Measurements from ENCODE around the gene USE1. TPM values are rescaled to one million over a fixed set of nuclear protein-coding genes. Genes with fewer than 3 reads are reported as not detected.

The USE1 gene
- total and polyA plus RNA-seq, 2 of the 4 experiments (the other 2 are of a cell fraction): 17.2 to 24.2 TPM

DNA sequence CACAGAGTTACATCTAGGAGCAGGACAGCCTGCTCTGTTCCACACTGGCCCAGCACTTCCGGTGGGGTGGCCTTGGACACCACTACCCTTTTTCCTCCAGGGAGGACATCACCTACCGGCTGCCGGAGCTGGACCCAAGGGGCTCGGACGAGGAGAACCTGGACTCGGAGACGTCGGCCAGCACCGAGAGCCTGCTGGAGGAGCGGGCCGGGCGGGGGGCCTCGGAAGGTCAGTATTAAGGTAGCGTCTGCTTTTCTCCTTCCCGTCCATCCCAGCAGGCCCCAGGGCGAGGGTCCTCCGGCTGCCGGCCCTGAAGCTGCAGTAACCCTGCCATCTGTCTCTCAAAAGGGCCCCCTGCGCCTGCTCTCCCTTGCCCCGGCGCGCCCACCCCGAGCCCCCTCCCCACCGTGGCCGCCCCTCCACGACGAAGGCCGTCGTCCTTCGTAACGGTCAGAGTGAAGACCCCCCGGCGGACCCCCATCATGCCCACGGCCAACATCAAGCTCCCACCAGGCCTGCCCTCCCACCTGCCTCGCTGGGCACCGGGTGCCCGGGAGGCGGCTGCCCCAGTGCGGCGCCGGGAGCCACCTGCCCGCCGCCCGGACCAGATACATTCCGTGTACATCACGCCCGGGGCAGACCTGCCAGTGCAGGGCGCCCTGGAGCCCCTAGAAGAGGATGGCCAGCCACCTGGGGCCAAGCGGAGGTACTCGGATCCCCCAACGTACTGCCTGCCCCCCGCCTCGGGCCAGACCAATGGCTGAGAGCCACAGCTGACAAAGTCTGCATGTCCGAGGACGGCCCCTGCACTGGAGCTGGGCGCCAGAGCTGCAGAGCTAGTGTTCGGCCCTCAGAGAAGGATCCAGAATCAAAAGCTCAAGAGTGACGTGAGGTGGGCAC is 3.4 kb upstream of the USE1 start (continued):
- no peak for TF ChIP-seq RFX5 (IDR thresholded peaks at IDR 0.05; ENCODE audit: low read depth, low read length)

DNA sequence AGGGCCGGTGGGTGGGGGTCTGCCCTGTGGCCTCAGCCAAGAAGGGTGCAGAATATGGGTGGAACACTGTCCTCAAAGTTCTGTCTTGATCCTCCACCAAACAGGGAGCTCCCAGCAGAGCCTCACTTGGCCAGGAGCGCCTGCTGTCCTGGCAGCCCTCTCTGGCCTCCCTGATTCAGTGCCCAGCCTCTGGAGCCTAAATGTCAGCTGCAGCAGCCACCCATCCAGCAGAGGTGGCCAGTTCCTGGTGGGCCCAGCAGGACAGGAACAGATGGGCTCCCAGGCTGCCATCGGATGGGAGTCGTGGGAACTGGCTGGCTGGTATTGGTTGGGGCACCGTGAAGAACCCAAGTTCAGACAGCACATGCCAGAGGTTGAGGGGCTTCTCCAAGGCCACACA is 1.8 kb upstream of the USE1 start:
- POLR2A ChIA-PET (ENCODE audit: unreplicated experiment): no interaction called here
- intact Hi-C loops (cut with micrococcal nuclease): no loop called here

More for the DNA sequence above, 1.8 kb upstream of the USE1 start:
- no peak overlapping the region for H2BK5ac ChIP-seq (ENCODE audit: low read depth, low read length, poor library complexity, severe bottlenecking)
- no peak overlapping the region for H3K23ac ChIP-seq (ENCODE audit: low read depth, low read length)
- no peaks in the 10 kb centered on the region for H3K27me3 ChIP-seq (ENCODE audit: control insufficient read depth, insufficient read depth, low read length)
- CTCF ChIA-PET: no interaction called here
- no peak overlapping the region for H2AFZ ChIP-seq (replicated peaks; ENCODE audit: low read length, poor library complexity)
- no peak overlapping the region for H3K27ac ChIP-seq (ENCODE audit: insufficient read depth, low read length)
- no peak overlapping the region for H3K4me3 ChIP-seq (ENCODE audit: insufficient read depth, low read depth, low read length)
- H3K4me1 ChIP-seq (ENCODE audit: control insufficient read depth, insufficient read depth, low read length): peaks cover 11% of the 10 kb centered on the region
- no peak overlapping the region for H3K9ac ChIP-seq (ENCODE audit: low read depth, low read length)
- H4K91ac ChIP-seq (ENCODE audit: insufficient read depth, low read depth, low read length): no peak overlapping the region
- no peak overlapping the region for H2BK15ac ChIP-seq (ENCODE audit: low read depth, low read length)
- DNase-seq (no peak), ATAC-seq (ENCODE audit: low read depth) (no peak)
- H3K36me3 ChIP-seq (ENCODE audit: control insufficient read depth, insufficient read depth, low read length): peaks cover 59% of the 10 kb centered on the region
- H4K20me1 ChIP-seq (ENCODE audit: insufficient read depth, low read length): peaks cover 7% of the 10 kb centered on the region; the same call in 1 of the 2 replicates
- BruUV-seq (replicated peaks): no TSS peak
- no peak overlapping the region for H3K56ac ChIP-seq (ENCODE audit: extremely low read depth, insufficient read depth, low read length)
- H2BK20ac ChIP-seq (ENCODE audit: low read depth, low read length): no peak overlapping the region
- H4K5ac ChIP-seq (ENCODE audit: low read depth, low read length): no peak overlapping the region
- in situ Hi-C loops (cut with MboI; ENCODE audit: low sequenced_read_pairs): no loop called here
- TF ChIP-seq MXI1 (IDR thresholded peaks at IDR 0.05; ENCODE audit: borderline replicate concordance, low read depth, low read length) (no peak), MAFK (IDR thresholded peaks at IDR 0.05; ENCODE audit: low read depth, low read length) (no peak), FOS (IDR thresholded peaks at IDR 0.05; ENCODE audit: low read depth, low read length) (no peak)
- no peak overlapping the region for H4K8ac ChIP-seq (ENCODE audit: low read depth in 2 of 2, low read length in 2 of 2)
- peaks cover 15% of the 10 kb centered on the region for H3K9me1 ChIP-seq (ENCODE audit: insufficient read depth, low read length)
- no peak overlapping the region for H3K4me2 ChIP-seq (ENCODE audit: low read depth, low read length)
- H3K79me1 ChIP-seq (ENCODE audit: low read depth in 1 of 2, low read length in 2 of 2): peaks cover 16 to 31% of the 10 kb centered on the region in 2 experiments; a peak in 3 of 4 replicates
- H2AK9ac ChIP-seq (replicated peaks; ENCODE audit: low read depth, low read length, poor library complexity): no peak overlapping the region
- H2BK120ac ChIP-seq (ENCODE audit: low read depth, low read length): no peak overlapping the region
- dilution Hi-C loops (cut with HindIII; ENCODE audit: low sequenced_read_pairs, unreplicated experiment): no loop called here
- 100% methylated on average over 1 of the region's 5 CpGs; no CpG with 5 or more reads in 1 of the 2 experiments for WGBS, 2 experiments (ENCODE audit: extremely low coverage in 2 of 2, insufficient read length in 1 of 2)
- no peak overlapping the region for H3K4ac ChIP-seq (ENCODE audit: low read depth, low read length)
- no peak overlapping the region for H2AK5ac ChIP-seq (ENCODE audit: low read depth, low read length)
- H3K9me3 ChIP-seq (ENCODE audit: control insufficient read depth, insufficient read depth, low read length): no peaks in the 10 kb centered on the region
- no peak overlapping the region for H3K18ac ChIP-seq (ENCODE audit: low read depth, low read length)
- no peak overlapping the region for H3K14ac ChIP-seq (replicated peaks; ENCODE audit: low read depth, low read length)

Measured in IMR-90 (cell line).